Inflammatory macrophage treated with lipopolysaccharide for 4 hours (primary cell): ENCODE measurements around the gene LRP1-AS.

Experiments
- DNase-seq: peaks from one replicate; pipeline ENCODE4 v3.0.0-alpha.2; 2020

The LRP1-AS gene

GRCh38 chr12:57146961-57147944, at the start of gene LRP1-AS:
TSS of gene LRP1-AS (minus strand) at chr12:57147619.
- DNase-seq = peak; percentile 57

- no peak for DNase-seq
Observed at GRCh38 chr12:57196956-57197355, 49.5 kb upstream of the LRP1-AS start.

DNA sequence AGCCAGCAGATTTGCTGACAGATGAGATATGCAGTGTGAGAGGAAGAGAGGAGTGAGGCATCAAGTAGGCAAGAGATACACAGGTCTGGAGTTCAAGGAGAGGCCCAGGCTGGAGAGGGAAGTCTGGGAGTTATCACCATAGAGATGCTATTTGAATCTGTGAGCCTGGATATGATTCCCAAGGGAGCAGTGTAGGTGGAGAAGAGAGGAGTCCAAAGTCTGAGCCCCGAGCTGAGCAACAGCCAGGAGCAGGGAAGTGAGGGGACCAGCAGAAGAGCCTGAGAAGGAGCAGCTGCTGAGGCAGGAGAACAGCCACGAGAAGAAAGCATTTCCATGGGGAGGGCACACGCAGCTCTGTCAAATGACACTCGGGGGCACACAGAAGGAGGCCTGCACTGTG, 49.0 kb upstream of the LRP1-AS start:
- no peak for DNase-seq

DNA sequence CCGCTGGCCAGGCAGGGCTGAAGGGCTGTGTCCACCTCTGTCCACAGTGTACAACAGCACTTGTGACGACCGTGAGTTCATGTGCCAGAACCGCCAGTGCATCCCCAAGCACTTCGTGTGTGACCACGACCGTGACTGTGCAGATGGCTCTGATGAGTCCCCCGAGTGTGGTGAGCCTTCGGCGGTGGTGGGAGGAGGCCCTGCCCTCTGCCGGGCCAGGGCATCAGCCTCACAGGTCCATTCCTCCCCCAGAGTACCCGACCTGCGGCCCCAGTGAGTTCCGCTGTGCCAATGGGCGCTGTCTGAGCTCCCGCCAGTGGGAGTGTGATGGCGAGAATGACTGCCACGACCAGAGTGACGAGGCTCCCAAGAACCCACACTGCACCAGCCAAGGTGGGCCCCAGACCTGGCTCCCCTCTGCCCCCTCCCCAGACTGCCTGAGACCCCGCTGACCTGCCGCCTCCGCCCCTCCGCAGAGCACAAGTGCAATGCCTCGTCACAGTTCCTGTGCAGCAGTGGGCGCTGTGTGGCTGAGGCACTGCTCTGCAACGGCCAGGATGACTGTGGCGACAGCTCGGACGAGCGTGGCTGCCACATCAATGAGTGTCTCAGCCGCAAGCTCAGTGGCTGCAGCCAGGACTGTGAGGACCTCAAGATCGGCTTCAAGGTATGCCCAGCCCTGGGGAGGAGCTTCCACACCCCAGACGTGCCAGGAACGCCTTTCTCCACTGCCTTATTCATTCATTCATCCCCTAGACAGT, 48.4 kb upstream of the LRP1-AS start:
- DNase-seq = no peak

DNA sequence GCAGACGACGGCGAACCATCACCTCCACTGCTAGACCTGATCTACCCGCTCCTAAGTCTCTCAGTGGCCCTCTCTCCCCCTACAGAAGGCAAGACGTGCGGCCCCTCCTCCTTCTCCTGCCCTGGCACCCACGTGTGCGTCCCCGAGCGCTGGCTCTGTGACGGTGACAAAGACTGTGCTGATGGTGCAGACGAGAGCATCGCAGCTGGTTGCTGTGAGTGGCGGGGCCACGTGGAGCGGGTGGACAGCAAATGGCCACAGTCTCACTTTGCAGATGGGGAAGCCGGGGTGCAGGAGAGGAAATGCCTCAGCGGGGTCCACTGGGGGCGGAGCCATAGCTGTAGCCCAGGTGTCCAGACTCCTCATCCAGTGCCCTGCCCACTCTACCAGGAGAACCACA, 47.8 kb upstream of the LRP1-AS start:
- no peak for DNase-seq

GRCh38 chr12:57194253-57194652, 46.8 kb upstream of the LRP1-AS start:
- no peak for DNase-seq

GRCh38 chr12:57193706-57194245, 46.4 kb upstream of the LRP1-AS start:
- DNase-seq = no peak

DNA sequence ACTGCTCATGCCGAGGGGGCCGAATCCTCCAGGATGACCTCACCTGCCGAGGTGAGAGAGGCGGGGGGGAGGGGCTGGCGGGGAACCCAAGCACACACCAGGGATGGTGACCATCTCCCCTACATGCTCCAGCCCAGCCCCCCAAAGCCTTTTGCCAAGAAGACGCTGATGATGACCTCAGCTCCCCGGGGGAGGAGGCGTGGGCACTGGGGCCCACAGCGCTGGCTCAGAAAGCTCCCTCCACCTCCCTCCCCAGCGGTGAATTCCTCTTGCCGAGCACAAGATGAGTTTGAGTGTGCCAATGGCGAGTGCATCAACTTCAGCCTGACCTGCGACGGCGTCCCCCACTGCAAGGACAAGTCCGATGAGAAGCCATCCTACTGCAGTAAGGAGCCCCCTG, 45.5 kb upstream of the LRP1-AS start:
- DNase-seq = no peak

- no peak for DNase-seq
Observed at GRCh38 chr12:57191410-57191809, 44.0 kb upstream of the LRP1-AS start.

DNA sequence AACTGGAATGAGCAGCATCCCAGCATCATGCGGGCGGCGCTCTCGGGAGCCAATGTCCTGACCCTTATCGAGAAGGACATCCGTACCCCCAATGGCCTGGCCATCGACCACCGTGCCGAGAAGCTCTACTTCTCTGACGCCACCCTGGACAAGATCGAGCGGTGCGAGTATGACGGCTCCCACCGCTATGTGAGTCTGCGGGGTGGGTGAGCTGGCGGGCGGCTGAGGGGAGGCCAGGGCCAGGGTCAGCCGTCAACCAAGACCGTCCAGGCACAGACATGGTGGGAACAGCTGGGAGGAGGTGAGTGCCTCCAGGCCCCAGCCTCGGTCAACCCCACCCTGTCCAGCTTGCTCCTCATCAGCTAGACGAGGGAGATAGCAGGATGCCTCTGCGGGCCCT, 43.4 kb upstream of the LRP1-AS start:
- no peak for DNase-seq

DNA sequence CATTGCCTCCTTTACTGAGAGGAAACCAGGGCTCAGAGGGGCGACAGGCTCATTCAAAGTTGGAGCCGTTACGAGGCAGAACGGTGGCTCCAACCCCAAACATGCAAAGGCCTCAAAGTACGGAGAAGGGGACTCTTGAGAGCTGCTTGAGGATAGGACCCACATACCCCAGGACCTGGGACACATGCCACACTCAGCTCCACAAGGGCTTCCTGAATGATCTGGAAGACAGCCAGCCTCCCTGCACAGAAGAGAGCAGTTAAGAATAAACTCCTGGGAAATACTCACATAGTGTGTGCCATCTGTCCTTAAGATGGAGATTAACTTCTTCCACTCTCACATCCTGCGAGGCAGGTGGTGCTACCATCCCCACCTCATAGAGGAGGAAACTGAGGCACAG, 42.6 kb upstream of the LRP1-AS start:
- DNase-seq = no peak

GRCh38 chr12:57188090-57188425, 40.6 kb upstream of the LRP1-AS start:
- no peak for DNase-seq

- DNase-seq = no peak
Observed at GRCh38 chr12:57187222-57188089, 40.0 kb upstream of the LRP1-AS start.

- DNase-seq = no peak
Observed at GRCh38 chr12:57185906-57186508, 38.6 kb upstream of the LRP1-AS start.

- no peak for DNase-seq
Observed at GRCh38 chr12:57185403-57185802, 38.0 kb upstream of the LRP1-AS start.

- DNase-seq = no peak
Observed at GRCh38 chr12:57183939-57184725, 36.7 kb upstream of the LRP1-AS start.

- DNase-seq = peak; percentile 60
Observed at GRCh38 chr12:57182918-57183575, 35.6 kb upstream of the LRP1-AS start.

GRCh38 chr12:57181561-57182155, 34.2 kb upstream of the LRP1-AS start:
- DNase-seq = no peak

- no peak for DNase-seq
Observed at GRCh38 chr12:57181072-57181471, 33.7 kb upstream of the LRP1-AS start.

DNA sequence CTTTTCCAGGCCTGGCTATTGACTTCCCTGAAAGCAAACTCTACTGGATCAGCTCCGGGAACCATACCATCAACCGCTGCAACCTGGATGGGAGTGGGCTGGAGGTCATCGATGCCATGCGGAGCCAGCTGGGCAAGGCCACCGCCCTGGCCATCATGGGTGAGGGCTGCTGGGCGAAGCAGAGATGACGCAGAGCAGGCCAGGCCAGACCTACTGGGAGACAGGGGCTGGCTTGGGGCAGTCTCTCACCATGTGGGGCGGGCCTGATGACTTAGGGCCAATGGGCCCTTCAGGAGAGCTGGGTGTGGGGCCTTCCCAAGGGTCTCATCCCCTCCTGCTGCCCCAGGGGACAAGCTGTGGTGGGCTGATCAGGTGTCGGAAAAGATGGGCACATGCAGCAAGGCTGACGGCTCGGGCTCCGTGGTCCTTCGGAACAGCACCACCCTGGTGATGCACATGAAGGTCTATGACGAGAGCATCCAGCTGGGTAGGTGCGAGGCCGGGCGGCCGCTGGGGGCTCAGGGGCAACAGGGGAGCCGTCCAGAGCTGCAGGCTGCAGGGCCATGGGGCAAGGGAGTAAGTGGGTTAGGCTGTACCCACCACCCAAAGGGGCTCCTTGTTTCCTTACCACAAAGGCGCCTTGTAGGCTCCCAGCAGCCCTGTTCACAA, 33.0 kb upstream of the LRP1-AS start:
- no peak for DNase-seq
